HG02588 (cell line): ENCODE results near the gene UVSSA.

Experiments
- ATAC-seq: cut with Tn5 transposase; IDR thresholded peaks from one replicate; pipeline ENCODE4 v1.9.1; 2021; ENCODE audit warnings: mild to moderate bottlenecking, moderate library complexity; ENCODE audit not compliant: unreplicated experiment

UVSSA gene, protein sequence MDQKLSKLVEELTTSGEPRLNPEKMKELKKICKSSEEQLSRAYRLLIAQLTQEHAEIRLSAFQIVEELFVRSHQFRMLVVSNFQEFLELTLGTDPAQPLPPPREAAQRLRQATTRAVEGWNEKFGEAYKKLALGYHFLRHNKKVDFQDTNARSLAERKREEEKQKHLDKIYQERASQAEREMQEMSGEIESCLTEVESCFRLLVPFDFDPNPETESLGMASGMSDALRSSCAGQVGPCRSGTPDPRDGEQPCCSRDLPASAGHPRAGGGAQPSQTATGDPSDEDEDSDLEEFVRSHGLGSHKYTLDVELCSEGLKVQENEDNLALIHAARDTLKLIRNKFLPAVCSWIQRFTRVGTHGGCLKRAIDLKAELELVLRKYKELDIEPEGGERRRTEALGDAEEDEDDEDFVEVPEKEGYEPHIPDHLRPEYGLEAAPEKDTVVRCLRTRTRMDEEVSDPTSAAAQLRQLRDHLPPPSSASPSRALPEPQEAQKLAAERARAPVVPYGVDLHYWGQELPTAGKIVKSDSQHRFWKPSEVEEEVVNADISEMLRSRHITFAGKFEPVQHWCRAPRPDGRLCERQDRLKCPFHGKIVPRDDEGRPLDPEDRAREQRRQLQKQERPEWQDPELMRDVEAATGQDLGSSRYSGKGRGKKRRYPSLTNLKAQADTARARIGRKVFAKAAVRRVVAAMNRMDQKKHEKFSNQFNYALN

DNA sequence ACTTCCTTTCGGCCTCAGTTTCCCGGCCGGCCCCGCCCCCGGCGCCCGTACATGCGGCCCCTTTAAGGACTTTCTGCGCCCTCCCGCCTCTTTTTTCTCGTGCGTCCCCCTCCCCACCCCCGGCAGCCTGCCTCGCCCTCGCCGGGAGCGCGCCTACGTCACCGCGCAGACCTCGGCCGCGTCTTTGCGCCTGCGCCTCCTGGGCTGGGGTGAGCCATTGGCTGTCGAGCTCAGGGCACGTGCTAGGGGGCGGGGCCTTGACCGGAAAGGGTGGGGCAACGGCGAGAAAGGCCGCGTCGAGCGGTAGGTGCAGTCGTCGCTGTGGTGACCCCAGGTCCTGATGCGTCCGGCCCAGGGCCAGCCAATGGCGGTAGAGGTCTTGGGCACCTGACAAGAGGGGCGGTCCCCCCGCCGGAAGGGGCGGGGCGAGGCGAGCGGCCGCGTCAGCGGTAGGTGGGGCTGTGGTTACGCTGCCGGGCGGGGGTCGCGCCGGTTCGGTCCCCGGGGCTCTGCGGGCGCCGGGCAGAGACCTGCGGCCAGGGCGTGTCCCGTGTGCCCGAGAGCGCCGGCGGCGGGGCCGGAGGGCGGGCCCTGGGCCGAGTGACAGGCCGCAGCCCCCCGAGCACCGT lies at the start of gene UVSSA:
UVSSA (plus strand) TSS at position 428 of the 629 bp plus-strand sequence. CDS start 884 bp downstream, outside the sequence.
- peak; percentile 92 for ATAC-seq

DNA sequence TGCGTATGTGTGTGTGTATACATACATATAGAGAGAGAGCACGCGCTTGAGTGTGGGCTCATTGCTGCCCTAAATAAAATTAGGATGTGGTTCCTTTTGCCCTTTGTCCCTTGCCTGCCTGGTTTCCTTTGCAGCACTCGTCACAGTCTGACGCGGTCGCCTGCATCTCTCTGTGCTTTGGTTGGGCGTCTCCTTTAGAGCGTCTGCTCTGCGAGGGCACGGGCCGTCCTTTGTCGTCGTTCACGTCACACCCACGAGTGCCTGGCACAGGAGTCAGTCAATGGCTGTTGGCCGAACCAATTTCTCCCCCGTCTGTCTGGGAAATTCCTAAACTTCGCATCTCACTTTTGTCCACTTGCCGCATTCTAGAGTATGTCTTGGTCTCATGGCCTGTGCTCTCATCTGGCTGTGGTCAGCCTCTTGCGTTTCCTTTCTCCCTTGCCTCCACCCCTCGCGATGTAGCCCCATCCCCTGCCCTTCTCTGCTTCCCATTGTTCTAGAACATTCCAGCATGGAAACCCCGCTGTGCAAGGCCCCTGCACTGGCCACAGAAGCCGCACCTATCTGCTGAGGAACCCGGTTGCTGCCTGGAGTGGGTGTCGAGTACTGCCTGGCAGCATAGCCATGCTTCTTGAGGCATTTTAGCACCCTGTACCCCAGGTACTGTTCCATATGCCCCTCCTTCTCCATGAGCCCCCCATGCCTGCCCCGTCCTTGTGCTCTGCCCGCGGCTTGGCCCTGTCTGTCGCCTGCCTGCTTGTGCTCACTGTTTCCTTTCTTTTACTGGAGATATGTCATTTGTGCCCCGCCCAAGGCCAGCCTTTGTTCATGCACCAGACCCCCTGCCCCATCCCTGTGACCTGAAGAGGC lies 49.3 kb upstream of the UVSSA start:
- no peak for ATAC-seq

DNA sequence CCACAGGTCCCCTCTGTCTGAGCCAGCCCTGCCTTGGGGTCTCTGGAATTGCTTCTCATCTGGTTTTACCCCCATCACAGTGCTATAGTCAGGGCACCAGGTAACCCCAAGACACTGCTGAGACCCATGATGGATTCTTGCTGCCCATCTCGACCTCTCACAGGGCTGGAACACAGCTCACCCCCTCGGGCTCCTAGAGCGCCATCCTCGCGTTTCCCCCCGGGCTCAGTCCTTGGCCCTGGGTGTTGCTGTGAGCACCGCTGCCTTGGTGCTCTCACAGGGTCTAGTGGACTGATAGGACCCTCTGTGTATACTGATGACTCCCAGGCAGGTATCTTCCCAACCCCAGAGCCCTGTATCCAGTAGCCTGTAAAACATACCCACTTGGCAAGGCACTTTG lies 48.5 kb upstream of the UVSSA start:
- no peak for ATAC-seq

DNA sequence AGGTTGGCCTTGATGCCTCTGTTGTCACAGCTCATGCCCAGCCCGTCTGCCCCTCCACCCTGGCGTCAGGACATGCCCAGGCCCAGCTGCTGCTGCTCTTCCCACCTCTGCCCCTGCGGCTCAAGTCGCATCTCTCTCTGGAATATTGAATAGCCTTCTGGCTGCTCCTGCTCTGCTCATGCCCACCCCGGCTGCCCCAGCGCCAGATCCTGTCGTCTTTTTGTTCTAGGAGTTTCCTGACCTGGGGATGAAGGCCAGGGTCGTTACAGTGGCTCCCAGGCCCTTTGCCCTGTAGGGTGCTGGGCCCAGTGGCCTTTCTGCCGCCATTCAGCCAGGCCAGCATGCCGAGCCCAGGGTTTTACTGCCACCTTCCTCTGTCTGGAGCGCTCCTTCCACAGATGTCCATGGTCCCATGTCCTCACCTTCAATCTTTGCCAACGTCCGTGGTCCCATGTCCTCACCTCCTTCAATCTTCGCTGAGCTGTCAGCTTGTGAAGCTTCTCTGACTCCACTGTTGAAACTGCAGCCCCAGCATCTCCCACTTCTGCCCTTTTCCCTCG lies 47.6 kb upstream of the UVSSA start:
- ATAC-seq = no peak

DNA sequence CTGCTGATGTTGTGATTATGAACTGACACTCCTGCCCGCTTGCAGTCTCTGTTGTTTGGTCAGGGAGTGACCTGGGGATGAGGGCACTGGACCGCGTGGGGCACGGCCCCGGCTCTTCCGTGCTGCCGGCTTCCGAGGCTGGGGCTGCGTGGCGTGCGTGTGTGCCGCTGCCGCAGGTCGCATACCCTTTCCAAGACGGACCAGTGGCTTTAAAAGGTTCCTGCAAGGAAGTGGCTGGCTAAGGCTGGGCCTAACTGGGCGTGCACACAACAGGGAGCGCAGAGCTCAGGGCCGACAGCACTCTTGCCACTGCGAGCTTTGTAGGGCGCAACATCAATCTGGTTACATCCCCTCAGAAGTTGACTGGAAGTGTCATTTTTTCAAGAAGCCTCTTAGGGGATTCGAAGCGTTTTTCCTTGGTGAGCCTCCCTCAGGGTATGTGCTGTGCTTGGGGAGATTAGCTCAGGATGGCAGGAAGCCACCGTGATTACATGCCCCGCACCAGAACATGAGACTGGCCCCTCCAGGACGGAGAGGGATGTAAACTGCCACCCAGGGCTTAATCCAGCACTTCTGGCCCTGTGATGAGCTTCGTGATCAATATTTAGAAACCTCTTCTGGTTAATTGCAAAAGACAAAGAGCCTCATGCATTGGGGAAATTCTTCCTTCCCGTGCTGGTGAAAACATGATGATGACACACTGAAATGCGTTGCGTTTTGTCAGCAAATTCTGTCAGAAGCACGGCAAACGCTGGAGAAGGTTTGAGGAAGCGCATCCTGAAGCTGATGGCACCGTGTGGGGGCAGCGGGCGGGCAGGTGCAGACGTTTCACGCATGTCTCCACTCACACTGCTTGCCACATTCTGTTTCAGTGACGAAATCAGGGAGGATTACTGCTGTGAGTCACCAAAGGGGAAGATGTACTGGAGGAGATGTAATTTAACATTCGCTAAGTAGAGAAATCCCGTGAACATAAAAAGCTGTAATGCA lies 46.2 kb upstream of the UVSSA start:
- no peak for ATAC-seq

DNA sequence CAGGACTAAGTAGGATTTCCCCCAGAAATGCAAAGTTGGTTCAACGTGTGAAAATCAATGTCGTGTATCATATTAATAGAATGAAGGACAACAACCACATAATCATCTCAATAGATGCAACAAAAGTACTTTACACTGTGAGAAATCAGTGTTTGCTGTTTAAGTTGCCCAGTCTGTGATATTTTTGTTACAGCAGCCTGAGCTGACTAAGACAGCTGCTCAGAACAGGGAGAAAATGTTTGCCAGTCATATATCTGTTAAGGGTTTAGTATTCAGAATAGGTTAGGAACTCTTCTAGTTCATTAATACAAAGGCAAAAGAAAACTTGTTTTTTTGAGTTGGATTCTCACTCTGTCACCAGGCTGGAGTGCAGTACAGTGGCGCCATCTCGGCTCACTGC lies 44.8 kb upstream of the UVSSA start:
- ATAC-seq = no peak

DNA sequence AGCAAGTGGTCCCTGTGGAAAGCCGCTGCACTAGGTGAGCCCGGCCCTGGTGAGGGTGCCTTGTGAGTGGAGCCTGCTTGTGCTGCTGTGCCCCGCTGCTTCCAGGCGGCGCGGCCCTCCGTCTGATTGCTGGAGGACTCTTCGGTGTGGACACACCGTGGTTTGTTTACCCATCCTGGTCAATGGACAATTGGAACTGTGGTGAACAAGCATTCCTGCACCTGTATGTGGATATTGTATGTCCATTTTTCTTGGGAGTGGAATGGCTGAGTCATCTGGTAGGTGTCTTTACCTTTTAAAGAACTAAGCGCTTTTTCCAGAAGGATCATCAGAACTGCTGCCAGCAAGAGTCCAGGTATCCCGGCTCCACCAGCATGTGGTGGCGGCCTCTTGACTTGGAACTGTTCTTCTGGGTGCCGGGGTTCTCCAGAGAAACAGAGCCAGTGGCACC lies 41.7 kb upstream of the UVSSA start:
- ATAC-seq = no peak

DNA sequence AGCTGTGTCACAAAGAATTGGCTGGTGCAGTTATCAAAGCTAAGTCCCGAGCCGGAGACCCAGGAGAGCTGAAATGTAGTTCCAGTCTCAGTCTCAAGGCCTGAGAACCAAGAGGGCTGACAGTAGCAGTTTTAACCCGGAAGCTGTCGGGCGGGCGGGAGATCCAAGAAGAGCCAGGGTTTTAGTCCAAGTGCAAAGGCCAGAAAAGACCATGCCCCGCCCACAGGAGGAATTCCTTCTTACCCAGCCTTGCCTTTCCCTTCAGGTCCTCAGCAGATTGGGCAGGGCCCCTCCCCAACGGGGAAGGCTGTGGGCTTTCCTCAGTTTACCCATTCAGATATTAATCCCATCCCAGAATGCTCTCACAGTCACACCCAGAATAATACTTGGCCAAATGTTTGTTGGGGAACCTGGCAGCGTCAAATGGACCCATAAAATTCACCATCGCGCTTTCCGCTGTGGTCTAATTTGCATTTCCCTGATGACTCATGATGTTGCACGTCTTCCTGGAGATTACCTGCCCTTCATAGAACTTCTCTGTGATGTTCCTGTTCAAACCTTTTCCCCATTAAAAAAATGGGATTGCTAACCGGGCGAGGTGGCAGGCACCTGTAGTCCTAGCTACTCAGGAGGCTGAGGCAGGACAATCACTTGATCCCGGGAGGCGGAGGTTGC lies 41.1 kb upstream of the UVSSA start:
- no peak for ATAC-seq

DNA sequence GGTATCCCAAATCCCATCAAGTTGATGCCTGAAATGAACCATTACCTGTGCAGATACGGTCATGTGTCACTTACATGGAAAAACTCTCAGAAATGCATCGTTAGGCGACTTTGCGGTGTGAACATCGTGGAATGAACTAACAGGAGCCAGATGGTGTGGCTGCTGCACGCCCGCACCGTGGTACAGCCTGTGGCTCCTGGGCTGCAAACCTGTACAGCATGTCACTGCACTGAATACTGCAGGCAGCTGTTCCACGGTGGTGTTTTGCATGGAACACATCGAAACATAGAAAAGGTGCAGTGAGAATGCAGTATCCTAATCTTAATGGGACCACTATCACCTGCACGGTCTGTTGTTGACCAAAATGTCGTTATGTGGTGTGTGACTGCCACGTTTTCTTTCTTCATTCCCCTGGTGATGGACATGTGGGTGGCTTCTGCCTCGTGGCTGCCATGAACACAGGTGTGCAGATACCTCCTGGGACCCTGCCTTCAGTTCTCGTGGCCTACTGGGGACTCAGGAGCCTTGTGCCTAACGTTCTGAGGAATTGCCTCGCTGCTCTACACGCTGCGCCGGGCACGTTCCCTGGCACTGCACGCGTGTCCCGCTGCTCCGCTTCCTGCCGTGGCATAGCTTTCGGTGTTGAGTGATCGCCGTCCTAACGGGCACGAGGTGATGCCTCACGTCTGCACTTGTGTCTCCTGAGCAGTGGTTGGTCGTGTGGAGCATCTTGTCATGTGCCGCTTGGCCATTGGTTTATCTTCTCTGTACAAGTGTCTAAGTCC lies 38.9 kb upstream of the UVSSA start:
- ATAC-seq = no peak

DNA sequence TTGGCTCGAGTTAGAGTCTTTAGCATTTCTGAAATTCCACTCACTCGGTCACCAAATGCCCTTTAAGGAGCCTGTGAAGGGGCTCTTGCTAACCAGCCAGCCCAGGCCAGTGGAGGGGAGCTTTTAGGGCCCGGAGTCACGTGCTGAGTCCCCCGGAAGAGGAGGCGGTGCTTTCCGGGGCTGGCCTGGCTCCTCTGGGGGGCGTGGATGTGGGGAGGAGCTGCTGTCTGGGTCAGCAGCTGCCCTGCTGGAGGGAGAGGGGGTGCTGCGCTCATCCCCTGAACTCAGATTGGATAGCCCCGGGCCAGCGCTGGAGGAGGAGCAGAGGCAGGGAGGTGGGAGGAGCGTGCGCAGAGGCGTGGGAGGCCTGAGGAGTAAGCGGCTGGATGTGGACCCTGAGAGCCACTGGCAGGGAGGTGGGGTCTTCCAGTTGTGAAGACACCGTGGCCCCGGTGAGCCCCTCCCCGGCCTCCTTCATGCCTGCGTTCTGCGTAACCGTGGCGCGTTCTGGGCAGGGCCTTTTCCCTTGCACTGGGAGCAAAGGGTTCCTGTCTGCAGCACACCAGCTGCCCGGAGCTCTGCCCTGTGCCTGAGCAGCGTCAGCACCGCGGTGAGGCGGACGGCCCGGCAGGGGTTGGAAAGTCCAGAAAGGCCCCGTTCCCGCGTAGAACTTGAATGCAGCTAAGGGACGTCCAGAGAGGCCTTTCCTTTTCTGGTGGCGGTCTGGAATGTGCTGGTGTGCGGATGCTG lies 37.6 kb upstream of the UVSSA start:
- ATAC-seq = peak; percentile 67

DNA sequence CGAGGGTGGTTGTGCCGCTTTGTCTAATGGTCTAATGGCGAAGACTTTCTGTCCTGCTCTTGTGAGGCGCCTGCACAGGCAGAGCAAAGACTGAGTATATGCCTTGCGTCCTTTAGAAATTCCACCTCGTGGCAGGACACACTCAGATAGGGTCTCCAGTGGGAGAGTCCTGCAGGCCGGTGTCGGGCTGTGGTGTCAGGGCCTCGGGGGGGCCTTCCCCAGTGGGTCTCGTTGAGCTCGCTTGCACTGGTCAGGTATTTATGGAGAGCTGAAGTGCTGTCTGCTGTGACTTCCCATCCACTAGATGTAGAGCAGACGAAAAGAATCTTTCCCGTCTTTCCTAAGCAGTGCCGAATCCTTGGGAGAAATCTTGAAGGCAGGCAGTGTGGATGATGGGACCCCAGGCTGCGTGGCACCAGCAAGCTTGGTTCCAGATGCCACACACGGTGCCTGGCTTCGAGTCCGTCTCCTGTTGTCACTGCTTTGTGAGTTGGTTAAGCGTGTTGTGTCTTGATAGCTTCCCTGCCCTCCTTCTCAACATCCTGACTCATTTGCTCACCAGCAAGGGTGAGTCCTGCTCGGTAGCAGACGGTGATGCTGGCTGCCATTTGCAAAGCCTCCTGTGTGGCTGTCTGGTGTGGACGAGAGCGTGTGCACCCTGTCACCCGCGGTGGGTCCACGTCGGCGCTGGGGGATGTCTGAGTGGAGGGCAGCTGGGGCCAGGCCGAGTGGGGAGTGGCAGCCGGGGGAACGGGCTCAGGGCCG lies 36.8 kb upstream of the UVSSA start:
- no peak for ATAC-seq

DNA sequence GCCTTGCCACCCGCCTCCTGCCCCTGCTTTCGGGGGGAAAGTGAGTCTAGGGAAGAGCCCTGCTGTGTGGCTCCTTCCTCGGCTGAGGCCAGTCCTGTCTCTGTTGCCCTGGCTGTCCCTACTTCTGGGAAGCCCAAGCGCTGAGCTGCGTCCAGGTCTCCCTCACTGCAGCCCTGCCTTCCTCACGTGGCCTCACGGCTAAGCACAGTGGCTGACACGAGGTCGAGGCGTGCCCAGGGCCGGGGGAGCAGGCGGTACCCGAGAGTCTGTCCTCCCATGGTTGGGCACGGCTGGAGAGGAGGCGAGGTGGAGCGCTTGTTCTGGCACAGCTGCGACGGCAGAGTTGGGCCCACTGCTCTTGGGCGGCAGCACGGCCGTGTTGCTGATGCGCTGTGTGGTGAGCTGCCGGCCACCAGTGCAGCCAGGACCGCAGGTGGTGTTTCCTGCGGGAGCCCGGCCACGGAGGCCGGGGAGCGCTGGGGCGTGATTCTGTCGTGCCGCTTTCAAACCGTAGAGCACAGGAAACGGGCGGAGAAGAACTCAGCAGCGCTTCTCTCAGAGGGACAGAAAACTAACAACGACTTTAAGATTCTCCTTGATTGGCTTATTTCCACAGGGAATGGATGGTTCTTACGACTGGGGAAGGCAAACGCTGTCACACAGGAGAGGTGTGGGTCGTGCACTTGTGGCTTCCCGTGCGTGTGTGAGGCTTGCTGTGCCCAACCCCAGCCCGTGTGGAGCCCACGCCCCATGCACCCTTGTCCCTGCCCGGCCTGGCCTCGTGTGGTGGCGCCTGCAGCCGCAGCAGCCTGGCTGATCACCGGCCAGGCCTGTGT lies 36.0 kb upstream of the UVSSA start:
- no peak for ATAC-seq

DNA sequence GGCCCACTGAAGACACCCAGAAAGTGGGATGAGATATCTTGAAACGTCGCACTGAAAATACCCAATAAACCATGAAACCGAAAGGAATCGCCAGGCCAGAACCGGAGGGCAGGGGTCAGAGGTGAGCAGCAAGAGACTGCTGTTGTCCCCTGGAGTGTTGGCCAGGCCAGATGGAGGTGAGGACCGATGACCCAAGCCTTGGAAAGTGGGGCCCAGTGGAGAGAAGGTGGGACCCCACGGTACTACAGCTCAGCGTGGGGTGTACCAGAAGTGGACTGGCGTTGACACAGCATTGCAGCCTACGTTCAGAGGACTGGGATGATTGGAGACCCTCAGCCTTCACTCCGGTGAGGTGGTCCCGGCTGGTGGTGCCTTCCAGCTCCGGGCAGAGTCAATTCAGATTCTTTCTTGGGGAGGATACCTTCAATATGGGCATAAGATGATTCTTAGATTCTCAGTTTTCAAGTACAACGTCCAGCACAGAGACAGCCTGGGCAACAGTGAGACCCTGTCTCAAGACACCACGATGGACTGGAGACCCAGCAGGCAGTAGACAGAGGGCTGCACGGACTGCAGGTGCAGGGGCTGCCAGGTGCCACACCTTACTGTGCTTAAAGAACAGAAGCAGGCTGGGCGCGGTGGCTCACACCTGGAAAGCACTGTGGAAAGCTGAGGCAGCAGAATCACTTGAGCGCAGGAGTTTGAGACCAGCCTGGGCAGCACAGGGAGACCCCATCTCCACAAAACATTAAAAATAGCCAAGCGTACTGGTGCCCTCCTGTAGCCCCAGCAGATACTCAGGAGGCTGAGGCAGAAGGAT lies 34.0 kb upstream of the UVSSA start:
- ATAC-seq = no peak

DNA sequence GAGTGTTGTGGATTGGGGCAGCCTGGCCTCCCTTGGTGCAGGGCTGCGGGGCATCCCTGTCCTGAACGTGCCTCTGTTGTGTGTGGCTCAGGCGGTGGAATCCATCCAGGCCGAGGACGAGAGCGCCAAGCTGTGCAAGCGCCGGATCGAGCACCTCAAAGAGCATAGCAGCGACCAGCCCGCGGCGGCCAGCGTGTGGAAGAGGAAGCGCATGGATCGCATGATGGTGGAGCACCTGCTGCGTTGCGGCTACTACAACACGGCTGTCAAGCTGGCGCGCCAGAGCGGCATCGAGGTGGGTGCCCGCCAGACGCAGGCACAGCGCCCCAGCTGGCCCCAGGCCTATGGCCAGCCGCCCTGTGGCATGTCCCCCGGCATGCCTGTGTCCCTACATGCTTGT lies 31.7 kb upstream of the UVSSA start:
- ATAC-seq = no peak
